H9 (cell line): ENCODE data around the gene HES4. TPM values are rescaled to one million over a fixed set of nuclear protein-coding genes. Genes with fewer than 3 reads are reported as not detected.

Experiments used
- DNase-seq: peaks from one replicate; pipeline ENCODE4 v3.0.0-alpha.2; 2017
- H2AFZ ChIP-seq: one replicate; pipeline ENCODE4 v1.6.1; 2013; ENCODE audit warnings: mild to moderate bottlenecking, low read length, control low read depth, moderate library complexity
- H2AK5ac ChIP-seq: 2 replicates; pipeline ENCODE4 v1.6.1; 2013; ENCODE audit warnings: low read length, control low read depth, mixed read lengths; ENCODE audit not compliant: insufficient read length
- H2BK120ac ChIP-seq: one replicate; pipeline ENCODE4 v1.6.1; 2013; ENCODE audit warnings: low read depth, mild to moderate bottlenecking, low read length, control low read depth, inconsistent platforms; ENCODE audit not compliant: poor library complexity, severe bottlenecking
- H2BK12ac ChIP-seq: 2 replicates; pipeline ENCODE4 v1.6.1; 2013; ENCODE audit warnings: low read length, control low read depth, mixed read lengths, low read depth; ENCODE audit not compliant: insufficient read length
- H2BK15ac ChIP-seq: 2 replicates; pipeline ENCODE4 v1.6.1; 2013; ENCODE audit warnings: low read depth, low read length, control low read depth
- H2BK20ac ChIP-seq: one replicate; pipeline ENCODE4 v1.6.1; 2013; ENCODE audit warnings: low read depth, mild to moderate bottlenecking, low read length, control low read depth, inconsistent platforms; ENCODE audit not compliant: poor library complexity, severe bottlenecking
- H2BK5ac ChIP-seq: 2 replicates; pipeline ENCODE4 v1.6.1; 2013; ENCODE audit warnings: low read length, control low read depth, mixed read lengths; ENCODE audit not compliant: insufficient read length
- H3K14ac ChIP-seq: 2 replicates; pipeline ENCODE4 v1.6.1; 2013; ENCODE audit warnings: low read length, control low read depth; ENCODE audit not compliant: insufficient read depth
- H3K18ac ChIP-seq: 2 replicates; pipeline ENCODE4 v1.6.1; 2013; ENCODE audit warnings: low read depth, mild to moderate bottlenecking, mixed read lengths, low read length, control low read depth; ENCODE audit not compliant: insufficient read length
- H3K23ac ChIP-seq: 2 replicates; pipeline ENCODE4 v1.6.1; 2013; ENCODE audit warnings: low read length, control low read depth, mixed read lengths, low read depth; ENCODE audit not compliant: insufficient read length
- H3K23me2 ChIP-seq: 2 replicates; pipeline ENCODE4 v1.6.1; 2013; ENCODE audit warnings: low read depth, mild to moderate bottlenecking, mixed read lengths, low read length, control low read depth; ENCODE audit not compliant: insufficient read length, poor library complexity, severe bottlenecking
- H3K27ac ChIP-seq: 2 replicates; pipeline ENCODE4 v1.5.1; 2013; ENCODE audit warnings: low read length, control low read depth, mixed read lengths, low read depth; ENCODE audit not compliant: insufficient read length
- H3K27me3 ChIP-seq: 2 replicates; pipeline ENCODE4 v1.6.1; 2013; ENCODE audit warnings: low read length, control low read depth, inconsistent platforms; ENCODE audit not compliant: insufficient read depth
- H3K4ac ChIP-seq: 2 replicates; pipeline ENCODE4 v1.6.1; 2013; ENCODE audit warnings: low read depth, mild to moderate bottlenecking, control low read depth, inconsistent platforms, low read length, moderate library complexity
- H3K4me1 ChIP-seq: 2 replicates; pipeline ENCODE4 v1.6.1; 2013; ENCODE audit warnings: low read length, control low read depth, inconsistent platforms; ENCODE audit not compliant: insufficient read depth
- H3K4me2 ChIP-seq: 2 replicates; pipeline ENCODE4 v1.6.1; 2013; ENCODE audit warnings: low read length, control low read depth, mixed read lengths; ENCODE audit not compliant: insufficient read length, insufficient read depth
- H3K56ac ChIP-seq: 2 replicates; pipeline ENCODE4 v1.6.1; 2013; ENCODE audit warnings: low read depth, mild to moderate bottlenecking, mixed read lengths, low read length, control low read depth; ENCODE audit not compliant: insufficient read length
- H3K79me1 ChIP-seq: 2 replicates; pipeline ENCODE4 v1.6.1; 2013; ENCODE audit warnings: low read depth, mild to moderate bottlenecking, moderate library complexity, low read length, control low read depth, inconsistent platforms; ENCODE audit not compliant: insufficient read depth, poor library complexity, severe bottlenecking
- H3K79me2 ChIP-seq: 2 replicates; pipeline ENCODE4 v1.6.1; 2013; ENCODE audit warnings: low read length, control low read depth, inconsistent platforms; ENCODE audit not compliant: insufficient read depth
- H3K9ac ChIP-seq: 2 replicates; pipeline ENCODE4 v1.6.1; 2013; ENCODE audit warnings: low read length, control low read depth, mixed read lengths; ENCODE audit not compliant: insufficient read length; ENCODE audit errors: extremely low read depth
- H3K9me3 ChIP-seq: one replicate; pipeline ENCODE4 v1.6.1; 2013; ENCODE audit warnings: low read depth, low read length, inconsistent platforms; ENCODE audit not compliant: control insufficient read depth
- H3T11ph ChIP-seq: one replicate; pipeline ENCODE4 v1.6.1; 2013; ENCODE audit warnings: mild to moderate bottlenecking, low read length, control low read depth, inconsistent platforms
- H4K20me1 ChIP-seq: one replicate; pipeline ENCODE4 v1.6.1; 2013; ENCODE audit not compliant: control insufficient read depth, insufficient read length, insufficient read depth
- H4K5ac ChIP-seq: 2 replicates; pipeline ENCODE4 v1.6.1; 2013; ENCODE audit warnings: low read depth, mild to moderate bottlenecking, mixed read lengths, low read length, control low read depth; ENCODE audit not compliant: insufficient read length
- H4K8ac ChIP-seq: replicated peaks from 2 replicates; pipeline ENCODE4 v1.6.1; 2013; ENCODE audit warnings: low read length, control low read depth, mixed read lengths, low read depth; ENCODE audit not compliant: insufficient read length
- H4K91ac ChIP-seq: 2 replicates; pipeline ENCODE4 v1.6.1; 2013; ENCODE audit warnings: low read depth, mild to moderate bottlenecking, moderate library complexity, mixed read lengths, low read length, control low read depth; ENCODE audit not compliant: insufficient read length
- H3K27ac Mint-ChIP-seq, 3 experiments: 2 replicates in 2 of 3; 3 replicates in 1 of 3; pipeline ENCODE4 v1.8.0; 2020 to 2021; ENCODE audit warnings: mixed read lengths in 3 of 3, mild to moderate bottlenecking in 1 of 3, moderate library complexity in 1 of 3
- H3K27me3 Mint-ChIP-seq: 2 replicates; pipeline ENCODE4 v1.8.0; 2021; ENCODE audit warnings: low read depth, mild to moderate bottlenecking, moderate library complexity, mixed read lengths
- H3K36me3 Mint-ChIP-seq, 3 experiments: 2 replicates in 2 of 3; 3 replicates in 1 of 3; pipeline ENCODE4 v1.8.0; 2020 to 2021; ENCODE audit warnings: low read depth in 3 of 3, mixed read lengths in 3 of 3; ENCODE audit not compliant: insufficient read depth in 1 of 3
- H3K4me1 Mint-ChIP-seq, 2 experiments: 2 replicates each; pipeline ENCODE4 v1.8.0; 2020; ENCODE audit warnings: mixed read lengths in 2 of 2
- H3K4me3 Mint-ChIP-seq, 2 experiments: 2 replicates in 1 of 2; 3 replicates in 1 of 2; pipeline ENCODE4 v1.8.0; 2020 to 2021; ENCODE audit warnings: mild to moderate bottlenecking in 2 of 2, mixed read lengths in 2 of 2, moderate library complexity in 1 of 2
- H3K9me3 Mint-ChIP-seq, 2 experiments: 2 replicates in 1 of 2; 3 replicates in 1 of 2; pipeline ENCODE4 v1.8.0; 2020; ENCODE audit warnings: mild to moderate bottlenecking in 2 of 2, mixed read lengths in 2 of 2, moderate library complexity in 1 of 2
- whole genome bisulfite sequencing: extraction: QIAGEN DNeasy Blood & Tissue Kit; methylation state at CpG from one replicate; pipeline ENCODE4 v1.1.7; 2013; ENCODE audit warnings: missing lambda C conversion rate, low lambda C conversion rate, mixed read lengths; ENCODE audit not compliant: insufficient read length; ENCODE audit errors: extremely low coverage; 5-methylcytosine and 5-hydroxymethylcytosine counted together
- total RNA-seq: library from RNA; stranded (reverse); gene quantifications from 2 replicates; pipeline ENCODE4 v1.2.1, GENCODE V29; 2021
- TF ChIP-seq, protein P1 (sequence below): fragments of 200-600 bp; sonication (generic); conservative IDR thresholded peaks from 3 replicates; pipeline ENCODE4 v1.8.0; 2021; ENCODE audit warnings: antibody characterized with exemption, mild to moderate bottlenecking

HES4 gene
- total RNA-seq, 1 experiment from 2014 or later, result 4.0 TPM

GRCh38 chr1:967466-968343 is 32.2 kb downstream of the HES4 start:
- Histone ChIP-seq H3K79me2 (no peaks in the 10 kb centered on the region), H4K8ac (no peak overlapping the region), H4K5ac (no peak overlapping the region), H4K91ac (no peak overlapping the region), H3K23me2 (peaks cover 9% of the 10 kb centered on the region), H3K9ac (no peak overlapping the region), H2BK120ac (no peak overlapping the region), H3K9me3 (no peaks in the 10 kb centered on the region), H2BK12ac (no peak overlapping the region), H2BK15ac (no peak overlapping the region), H4K20me1 (no peaks in the 10 kb centered on the region), H2AFZ (no peak overlapping the region), H3K4ac (no peak overlapping the region), H3K27ac (no peak overlapping the region), H3K4me2 (peak overlapping the region; percentile 68), H2AK5ac (no peak overlapping the region), H3K27me3 (peaks cover 11% of the 10 kb centered on the region; the same call in 1 of the 2 replicates), H3K79me1 (no peaks in the 10 kb centered on the region), H2BK20ac (no peak overlapping the region), H3K23ac (no peak overlapping the region), H2BK5ac (no peak overlapping the region), H3K56ac (no peak overlapping the region), H3K14ac (no peak overlapping the region), H3K4me1 (no peaks in the 10 kb centered on the region), H3T11ph (no peak overlapping the region), H3K18ac (no peak overlapping the region)
- H3K4me3 Mint-ChIP-seq, result no peak overlapping the region
- peaks cover 3 to 4% of the 10 kb centered on the region in 2 experiments; a peak in 3 of 5 replicates for H3K9me3 Mint-ChIP-seq
- H3K27me3 Mint-ChIP-seq, result peaks cover 45% of the 10 kb centered on the region
- TF ChIP-seq, protein P1, sequence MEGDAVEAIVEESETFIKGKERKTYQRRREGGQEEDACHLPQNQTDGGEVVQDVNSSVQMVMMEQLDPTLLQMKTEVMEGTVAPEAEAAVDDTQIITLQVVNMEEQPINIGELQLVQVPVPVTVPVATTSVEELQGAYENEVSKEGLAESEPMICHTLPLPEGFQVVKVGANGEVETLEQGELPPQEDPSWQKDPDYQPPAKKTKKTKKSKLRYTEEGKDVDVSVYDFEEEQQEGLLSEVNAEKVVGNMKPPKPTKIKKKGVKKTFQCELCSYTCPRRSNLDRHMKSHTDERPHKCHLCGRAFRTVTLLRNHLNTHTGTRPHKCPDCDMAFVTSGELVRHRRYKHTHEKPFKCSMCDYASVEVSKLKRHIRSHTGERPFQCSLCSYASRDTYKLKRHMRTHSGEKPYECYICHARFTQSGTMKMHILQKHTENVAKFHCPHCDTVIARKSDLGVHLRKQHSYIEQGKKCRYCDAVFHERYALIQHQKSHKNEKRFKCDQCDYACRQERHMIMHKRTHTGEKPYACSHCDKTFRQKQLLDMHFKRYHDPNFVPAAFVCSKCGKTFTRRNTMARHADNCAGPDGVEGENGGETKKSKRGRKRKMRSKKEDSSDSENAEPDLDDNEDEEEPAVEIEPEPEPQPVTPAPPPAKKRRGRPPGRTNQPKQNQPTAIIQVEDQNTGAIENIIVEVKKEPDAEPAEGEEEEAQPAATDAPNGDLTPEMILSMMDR, result no peak
- no peak for DNase-seq
- no CpG with 5 or more reads among the region's 23 CpGs for WGBS
- no peak overlapping the region for H3K27ac Mint-ChIP-seq
- peaks cover 0 to 17% (median 17%) of the 10 kb centered on the region in 3 experiments; a peak in 6 of 7 replicates for H3K36me3 Mint-ChIP-seq
- H3K4me1 Mint-ChIP-seq, result peaks cover 0 to 3% of the 10 kb centered on the region in 2 experiments; a peak in 2 of 4 replicates
